HG03442 (cell line): ENCODE data around the gene KLF2.
A peak's percentile ranks its signal among the peaks of the same experiment; 100 is the strongest.

Source experiments
- ATAC-seq: cut with Tn5 transposase; IDR thresholded peaks from one replicate; pipeline ENCODE4 v1.9.1; 2021; ENCODE audit warnings: mild to moderate bottlenecking, moderate library complexity; ENCODE audit not compliant: unreplicated experiment

Gene KLF2

GRCh38 chr19:16363133-16363851 is 38.7 kb downstream of the KLF2 start:
- ATAC-seq, result no peak

- ATAC-seq, result no peak
Observed at GRCh38 chr19:16363852-16364230, 39.2 kb downstream of the KLF2 start.

GRCh38 chr19:16364231-16364865 is 39.7 kb downstream of the KLF2 start:
- no peak for ATAC-seq

GRCh38 chr19:16365300-16365996 is 40.8 kb downstream of the KLF2 start:
- no peak for ATAC-seq

GRCh38 chr19:16366056-16366432 is 41.4 kb downstream of the KLF2 start:
- no peak for ATAC-seq

GRCh38 chr19:16366433-16367260 is 42.0 kb downstream of the KLF2 start:
- ATAC-seq, result no peak

GRCh38 chr19:16367261-16367683 is 42.6 kb downstream of the KLF2 start:
- ATAC-seq, result no peak

GRCh38 chr19:16368385-16369305 is 44.0 kb downstream of the KLF2 start:
- ATAC-seq, result no peak

- ATAC-seq, result no peak
Observed at GRCh38 chr19:16369306-16369663, 44.7 kb downstream of the KLF2 start.

GRCh38 chr19:16369664-16370576 is 45.3 kb downstream of the KLF2 start:
- ATAC-seq, result no peak

GRCh38 chr19:16370641-16371391 is 46.2 kb downstream of the KLF2 start:
- ATAC-seq, result no peak

- ATAC-seq, result peak; percentile 57
Observed at GRCh38 chr19:16371540-16371986, 46.9 kb downstream of the KLF2 start.

GRCh38 chr19:16372065-16372915 is 47.7 kb downstream of the KLF2 start:
- ATAC-seq, result no peak

- no peak for ATAC-seq
Observed at GRCh38 chr19:16373079-16373478, 48.5 kb downstream of the KLF2 start.

GRCh38 chr19:16373532-16373931 is 48.9 kb downstream of the KLF2 start:
- ATAC-seq, result no peak

- no peak for ATAC-seq
Observed at GRCh38 chr19:16373989-16374388, 49.4 kb downstream of the KLF2 start.

- no peak for ATAC-seq
Observed at GRCh38 chr19:16374436-16374835, 49.8 kb downstream of the KLF2 start.
